ENCODE measurements around the gene SF1.

Gene SF1

DNA sequence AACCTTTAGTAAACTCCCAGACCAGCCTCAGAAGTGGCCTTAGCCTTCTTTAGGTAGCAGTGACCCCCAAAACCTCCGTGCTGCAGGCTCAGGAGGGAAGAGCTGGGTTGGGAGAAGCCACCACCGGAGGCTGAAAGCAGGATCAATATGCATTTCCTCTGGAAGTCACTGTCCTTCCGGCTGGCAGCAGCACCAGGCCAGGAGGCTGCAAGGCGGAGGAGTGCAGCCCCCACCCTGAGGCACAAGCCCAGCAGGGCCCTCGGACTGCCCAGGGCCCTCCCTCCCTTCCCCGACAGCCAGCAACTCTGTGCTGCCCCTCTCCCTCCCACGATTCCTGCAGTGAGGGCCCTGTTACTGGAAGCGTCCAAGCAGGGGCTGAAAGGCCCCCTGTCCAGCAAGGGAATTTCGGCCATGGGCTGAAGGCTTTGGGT, 52.1 kb downstream of the SF1 start:
- FAIRE-seq (no peak), DNase-seq (ENCODE audit: insufficient read length) (no peak)
- no peak for TF ChIP-seq POLR2AphosphoS5 (IDR thresholded peaks at IDR 0.05; ENCODE audit: low read depth, low read length)

DNA sequence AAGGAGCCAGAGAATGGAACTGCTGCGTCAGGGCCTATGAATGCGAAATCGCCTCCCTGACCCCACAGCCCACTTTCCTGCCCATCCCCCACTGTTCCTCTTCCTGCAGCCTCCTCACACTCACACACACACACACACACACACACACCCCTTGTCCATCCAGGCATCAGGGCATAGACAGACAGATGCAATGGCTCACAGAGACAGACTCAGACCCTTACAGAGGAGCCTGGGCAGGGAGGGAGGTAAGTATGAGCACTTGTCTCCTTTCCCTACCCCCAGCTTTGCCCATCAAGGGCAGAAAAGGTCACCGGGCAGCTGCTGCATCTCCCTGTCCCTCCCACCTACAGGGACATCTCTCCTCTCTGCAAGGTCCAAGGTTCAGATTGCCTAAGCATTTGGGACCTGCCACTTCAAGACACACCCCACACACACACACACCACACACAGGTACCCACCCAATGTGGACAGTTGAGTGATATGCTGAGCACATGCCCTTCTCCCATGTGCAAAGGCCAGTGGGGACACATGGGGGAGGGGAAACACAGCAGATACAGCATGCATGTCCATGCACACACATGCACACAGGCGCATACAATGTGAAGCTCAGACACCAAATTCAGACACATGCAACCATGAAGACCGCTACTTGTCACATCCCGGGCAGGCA, 53.3 kb downstream of the SF1 start:
- peak; percentile 44 for FAIRE-seq
- TF ChIP-seq TAF1 (IDR thresholded peaks at IDR 0.05; ENCODE audit: borderline replicate concordance, low read depth, low read length), result no peak
- TF ChIP-seq POLR2A (IDR thresholded peaks at IDR 0.05; ENCODE audit: low read depth, low read length), result no peak
- TF ChIP-seq POLR2AphosphoS5 (IDR thresholded peaks at IDR 0.05; ENCODE audit: low read depth, low read length), result no peak
- DNase-seq (ENCODE audit: insufficient read length), result no peak

DNA sequence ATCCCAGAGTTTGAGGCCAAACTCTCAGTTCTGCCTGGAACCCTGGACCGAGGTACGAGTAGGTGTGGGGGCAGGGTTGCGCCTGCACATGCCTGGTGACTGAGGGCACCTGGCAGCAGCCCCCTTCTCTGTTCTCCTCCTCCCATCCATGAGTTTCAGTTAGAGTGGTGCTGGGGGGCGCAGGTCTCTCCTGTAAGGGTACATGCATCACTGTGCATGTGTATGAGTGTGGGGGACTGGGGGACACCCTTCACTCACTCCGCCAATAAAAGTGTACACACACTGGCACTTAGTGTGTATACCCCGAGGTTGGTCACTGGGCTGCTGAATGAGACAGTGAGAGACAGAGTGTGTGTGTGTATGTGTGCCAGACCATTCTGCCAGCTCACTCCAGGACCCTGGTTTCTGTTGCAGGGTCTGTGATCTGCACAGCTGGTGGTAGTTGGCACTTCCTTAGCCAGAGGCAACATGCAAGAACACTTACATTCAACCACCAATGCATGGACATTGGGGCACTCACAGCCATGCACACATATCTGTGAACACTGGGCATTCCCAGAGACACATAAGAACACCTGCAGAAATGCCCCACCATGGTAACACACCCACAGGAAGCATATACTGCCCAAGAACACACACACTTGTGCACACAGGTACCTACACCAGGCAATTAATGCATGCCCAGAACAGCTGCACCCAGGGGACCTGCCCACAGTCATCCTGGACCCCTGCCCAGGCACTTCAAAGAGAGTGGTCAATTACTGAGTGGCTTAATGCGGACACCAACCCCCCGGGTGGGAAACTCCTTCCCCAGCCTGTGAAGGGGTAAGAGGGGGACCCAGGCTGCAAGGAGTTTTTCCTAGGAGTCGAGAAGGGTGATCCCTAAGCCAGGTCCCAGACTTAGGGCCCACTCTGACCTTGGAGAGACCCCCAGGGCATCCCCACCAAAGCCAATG, 54.2 kb downstream of the SF1 start:
- no peak for TF ChIP-seq POLR2AphosphoS5 (IDR thresholded peaks at IDR 0.05; ENCODE audit: low read depth, low read length)
- TF ChIP-seq TAF1 (IDR thresholded peaks at IDR 0.05; ENCODE audit: borderline replicate concordance, low read depth, low read length), result no peak
- no peak for TF ChIP-seq POLR2A (IDR thresholded peaks at IDR 0.05; ENCODE audit: low read depth, low read length)
- DNase-seq (ENCODE audit: insufficient read length), result no peak
- no peak for FAIRE-seq

DNA sequence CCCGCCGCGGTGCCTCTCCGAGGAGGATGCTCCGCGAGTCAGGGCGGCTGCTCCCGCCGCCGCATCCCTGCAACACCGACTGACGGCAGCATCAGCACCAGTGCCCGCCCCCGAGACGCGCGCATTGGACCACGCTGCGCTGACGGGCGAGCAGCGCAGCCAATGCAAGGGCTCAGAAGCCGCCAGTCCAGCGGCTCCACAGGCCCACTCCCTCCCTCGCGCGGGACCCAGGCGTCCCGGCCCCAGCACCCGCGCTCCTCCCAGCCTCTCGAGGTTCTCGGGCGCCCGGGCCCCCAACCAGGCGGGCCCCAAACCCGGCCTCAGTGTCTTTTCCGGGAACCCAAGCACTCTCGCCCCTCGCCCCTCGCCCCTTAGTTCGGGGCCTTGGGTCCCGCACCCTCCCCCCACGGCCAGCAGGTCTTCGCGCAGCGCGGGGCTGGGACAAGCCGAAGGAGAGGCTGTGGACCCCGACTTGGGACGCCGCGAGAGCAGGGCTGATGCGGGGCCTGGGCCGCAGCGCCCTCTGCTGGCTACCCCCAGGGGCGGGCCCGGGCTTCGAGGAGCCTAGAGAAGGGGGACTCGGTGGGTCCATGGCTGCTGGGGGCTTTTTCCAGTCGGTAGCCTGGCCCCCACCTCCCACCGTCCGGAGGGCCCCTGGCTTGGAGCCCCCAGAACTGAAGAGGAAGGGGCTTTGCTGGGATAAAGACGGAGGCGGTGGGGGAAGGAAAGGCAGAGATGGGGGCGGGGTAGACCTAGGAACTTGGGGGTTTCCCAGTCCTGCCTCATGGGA, 55.0 kb downstream of the SF1 start, which contains the start of gene NRXN2:
Gene NRXN2, minus strand, starts transcription at position 81 of the 790 bp plus-strand sequence. CDS start 9,498 bp downstream, outside the sequence.
- peak; percentile 100 for FAIRE-seq
- peak; percentile 96 for DNase-seq (ENCODE audit: insufficient read length)
- no peak for TF ChIP-seq POLR2A (IDR thresholded peaks at IDR 0.05; ENCODE audit: low read depth, low read length)

DNA sequence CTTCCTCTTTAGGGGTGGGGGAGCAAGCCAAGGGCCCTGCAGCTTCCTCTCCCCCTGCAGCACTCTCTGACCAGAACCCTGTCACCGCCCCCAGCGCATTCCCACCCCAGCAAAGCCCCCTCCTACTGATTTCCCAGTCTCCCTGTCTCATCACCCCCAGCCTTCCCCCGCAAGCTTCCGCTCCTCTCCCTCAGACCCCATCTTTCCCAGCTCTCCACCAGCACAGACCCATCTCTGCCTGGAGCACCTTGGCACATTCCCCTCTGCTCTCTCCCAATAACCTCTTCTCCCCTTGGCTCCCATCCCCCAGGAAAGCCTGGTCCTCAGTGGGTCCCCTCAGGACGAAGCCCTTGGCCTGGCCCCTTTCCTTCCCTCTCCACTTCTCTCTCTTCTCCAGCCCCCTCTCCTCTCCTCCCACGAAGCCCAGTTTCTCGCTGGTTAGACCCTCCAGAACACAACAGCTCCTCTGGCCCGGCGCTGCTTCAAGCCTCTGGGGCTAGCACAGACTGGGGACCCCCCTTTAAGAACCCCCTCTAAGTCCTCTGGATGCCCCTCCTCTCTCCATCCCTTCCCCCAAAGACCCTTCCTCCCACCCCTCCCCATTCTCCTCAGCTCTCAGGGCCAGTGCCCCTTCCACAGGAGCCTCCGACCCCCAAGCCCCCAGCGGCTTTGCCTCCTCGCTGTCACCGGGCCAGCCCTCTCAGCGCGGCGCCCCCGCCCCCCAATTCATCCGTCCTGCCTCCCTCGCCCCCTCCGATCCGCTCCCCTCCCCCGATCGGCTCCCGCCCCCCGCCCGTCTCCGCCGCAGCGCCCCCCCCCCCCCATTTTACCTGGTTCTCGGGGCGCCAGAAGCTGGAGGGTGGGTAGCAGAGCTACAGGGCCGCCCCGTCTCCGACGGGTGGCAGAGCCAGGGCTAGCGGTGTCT, 55.9 kb downstream of the SF1 start:
- TF ChIP-seq TAF1 (IDR thresholded peaks at IDR 0.05; ENCODE audit: borderline replicate concordance, low read depth, low read length) (no peak), POLR2AphosphoS5 (IDR thresholded peaks at IDR 0.05; ENCODE audit: low read depth, low read length) (no peak), POLR2A (IDR thresholded peaks at IDR 0.05; ENCODE audit: low read depth, low read length) (no peak)
- no peak for DNase-seq (ENCODE audit: insufficient read length)
- no peak for FAIRE-seq

DNA sequence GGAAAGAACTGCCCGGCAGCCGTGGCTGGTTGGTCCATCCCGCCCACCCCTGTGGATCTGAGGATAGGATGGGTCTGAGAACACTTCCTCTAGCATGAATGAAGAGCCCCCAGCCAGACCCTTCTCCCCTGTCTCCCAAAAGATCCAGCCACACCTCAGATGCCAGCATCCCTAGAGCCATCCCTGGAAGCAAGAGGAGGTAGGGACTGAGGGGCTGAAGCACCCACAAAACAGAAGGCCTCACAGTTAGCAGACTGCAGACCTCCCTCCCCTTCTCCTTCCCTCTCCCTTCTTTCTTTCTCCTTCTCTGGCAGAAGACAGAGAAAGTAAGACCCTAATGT, 57.0 kb downstream of the SF1 start:
- no peak for TF ChIP-seq TAF1 (IDR thresholded peaks at IDR 0.05; ENCODE audit: borderline replicate concordance, low read depth, low read length)
- no peak for DNase-seq (ENCODE audit: insufficient read length)

DNA sequence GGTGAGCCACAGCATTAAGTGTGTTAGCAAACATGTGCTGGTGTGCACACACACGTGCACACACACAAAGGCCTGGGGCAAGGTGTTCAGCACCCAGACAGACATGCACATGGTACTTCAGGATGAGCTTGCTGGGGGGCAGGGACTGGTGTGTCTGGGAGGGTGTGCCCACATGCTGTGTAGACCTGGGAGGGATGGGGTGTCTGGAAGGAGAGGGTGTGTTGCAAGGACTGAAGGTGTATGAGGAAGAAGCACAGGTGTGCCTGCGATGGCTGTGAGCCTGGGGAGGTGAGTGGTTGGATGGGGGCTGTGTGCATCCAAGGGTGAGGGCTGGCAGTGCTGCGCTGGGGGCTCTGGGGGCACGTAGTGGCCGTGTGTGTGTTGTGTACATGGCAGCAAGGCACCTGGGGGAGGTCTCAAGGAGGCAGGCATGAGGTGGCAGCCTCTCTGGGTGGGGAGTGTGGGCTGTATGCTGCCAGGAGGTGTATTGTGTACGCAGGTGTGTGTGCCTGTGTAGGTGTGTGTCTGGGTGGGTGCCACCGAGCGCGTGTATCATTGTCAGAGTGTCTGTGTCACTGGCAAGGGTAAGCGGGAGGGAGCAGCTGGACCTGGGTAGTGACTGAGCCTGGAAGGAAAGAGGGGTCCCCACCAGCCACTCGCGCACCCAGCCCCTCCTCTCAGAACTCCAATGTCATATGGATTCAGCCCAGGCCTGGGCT, 57.5 kb downstream of the SF1 start:
- FAIRE-seq (no peak), DNase-seq (ENCODE audit: insufficient read length) (no peak)
- no peak for TF ChIP-seq POLR2AphosphoS5 (IDR thresholded peaks at IDR 0.05; ENCODE audit: low read depth, low read length)
- TF ChIP-seq TAF1 (IDR thresholded peaks at IDR 0.05; ENCODE audit: borderline replicate concordance, low read depth, low read length), result no peak
- TF ChIP-seq POLR2A (IDR thresholded peaks at IDR 0.05; ENCODE audit: low read depth, low read length), result no peak

More for the DNA sequence above, 57.0 kb downstream of the SF1 start:
- no peak for FAIRE-seq

DNA sequence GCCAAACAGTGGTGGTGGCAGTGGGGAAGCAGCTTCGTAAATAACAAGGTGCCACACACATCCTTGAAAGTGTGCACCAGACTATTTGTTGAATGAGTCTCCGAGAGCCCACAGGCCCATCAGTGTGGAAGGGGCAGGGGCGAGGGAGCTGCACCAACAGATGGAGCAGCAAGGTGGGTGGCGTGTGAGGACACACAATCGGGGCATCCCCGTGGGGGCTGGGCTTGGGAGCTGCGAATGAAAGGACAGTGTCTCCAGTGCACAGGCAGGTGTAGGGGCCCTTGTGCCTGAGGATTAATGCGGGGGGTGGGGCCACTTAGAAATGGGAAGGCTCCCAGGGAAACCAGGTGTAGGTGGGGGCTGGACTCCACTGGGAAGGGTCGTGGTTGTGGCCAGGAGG, 58.2 kb downstream of the SF1 start:
- no peak for DNase-seq (ENCODE audit: insufficient read length)
- TF ChIP-seq TAF1 (IDR thresholded peaks at IDR 0.05; ENCODE audit: borderline replicate concordance, low read depth, low read length) (no peak), POLR2AphosphoS5 (IDR thresholded peaks at IDR 0.05; ENCODE audit: low read depth, low read length) (no peak), POLR2A (IDR thresholded peaks at IDR 0.05; ENCODE audit: low read depth, low read length) (no peak)
- FAIRE-seq, result no peak

DNA sequence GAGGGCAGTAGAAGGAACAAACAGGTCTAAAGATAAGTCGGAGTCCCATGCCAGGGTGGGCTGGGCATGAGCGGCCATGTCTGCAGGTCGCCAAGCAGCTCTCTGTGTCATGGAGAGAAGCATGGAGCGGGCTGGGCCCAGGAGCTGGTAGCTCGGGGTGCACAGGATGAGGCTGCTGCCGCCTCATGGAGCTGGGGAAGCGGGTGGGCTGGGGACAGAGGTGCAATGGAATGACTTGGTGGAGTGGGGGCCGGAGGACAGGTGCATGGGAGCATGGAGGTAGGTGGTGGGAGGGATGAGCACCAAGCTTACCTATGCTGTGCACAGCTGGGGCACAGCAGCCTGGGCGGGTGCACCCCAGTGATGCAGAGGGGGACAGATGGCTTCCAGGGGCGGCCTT, 58.9 kb downstream of the SF1 start:
- DNase-seq (ENCODE audit: insufficient read length), result no peak
- FAIRE-seq, result no peak
- TF ChIP-seq TAF1 (IDR thresholded peaks at IDR 0.05; ENCODE audit: borderline replicate concordance, low read depth, low read length) (no peak), POLR2AphosphoS5 (IDR thresholded peaks at IDR 0.05; ENCODE audit: low read depth, low read length) (no peak), POLR2A (IDR thresholded peaks at IDR 0.05; ENCODE audit: low read depth, low read length) (no peak)

DNA sequence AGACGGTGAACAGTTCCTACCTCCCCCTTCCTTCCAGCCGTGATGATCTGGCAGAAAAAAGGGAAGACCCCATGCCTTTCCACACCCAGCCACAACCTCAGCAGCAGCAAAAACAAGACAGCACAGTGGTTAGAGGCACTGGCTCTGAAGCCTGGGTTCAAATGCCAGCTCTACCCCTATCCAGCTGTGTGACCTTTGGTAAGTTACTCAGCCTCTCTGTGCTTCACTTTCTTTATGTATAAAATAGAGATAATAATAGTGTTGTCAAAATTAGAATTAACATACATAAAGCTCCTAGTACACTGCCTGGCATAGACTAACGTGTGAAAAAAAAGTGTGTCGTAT, 59.6 kb downstream of the SF1 start:
- DNase-seq (ENCODE audit: insufficient read length) (no peak), FAIRE-seq (no peak)
- TF ChIP-seq POLR2AphosphoS5 (IDR thresholded peaks at IDR 0.05; ENCODE audit: low read depth, low read length) (no peak), TAF1 (IDR thresholded peaks at IDR 0.05; ENCODE audit: borderline replicate concordance, low read depth, low read length) (no peak), POLR2A (IDR thresholded peaks at IDR 0.05; ENCODE audit: low read depth, low read length) (no peak)

All from GM12892 (cell line).